Astrocyte (in vitro differentiated cells and primary cell): ENCODE data around the gene JAKMIP1.

ENCODE experiments used
- EZH2 ChIP-seq: IDR thresholded peaks from 2 replicates; pipeline ENCODE4 v1.6.1; 2012; ENCODE audit warnings: mild to moderate bottlenecking, low read length, inconsistent platforms; ENCODE audit not compliant: insufficient read depth
- TF ChIP-seq, protein P1 (sequence below): IDR thresholded peaks from 2 replicates; pipeline ENCODE4 v1.5.1; 2011; ENCODE audit warnings: low read depth, mild to moderate bottlenecking, inconsistent platforms, low read length, moderate library complexity; ENCODE audit not compliant: insufficient read depth

DNA sequence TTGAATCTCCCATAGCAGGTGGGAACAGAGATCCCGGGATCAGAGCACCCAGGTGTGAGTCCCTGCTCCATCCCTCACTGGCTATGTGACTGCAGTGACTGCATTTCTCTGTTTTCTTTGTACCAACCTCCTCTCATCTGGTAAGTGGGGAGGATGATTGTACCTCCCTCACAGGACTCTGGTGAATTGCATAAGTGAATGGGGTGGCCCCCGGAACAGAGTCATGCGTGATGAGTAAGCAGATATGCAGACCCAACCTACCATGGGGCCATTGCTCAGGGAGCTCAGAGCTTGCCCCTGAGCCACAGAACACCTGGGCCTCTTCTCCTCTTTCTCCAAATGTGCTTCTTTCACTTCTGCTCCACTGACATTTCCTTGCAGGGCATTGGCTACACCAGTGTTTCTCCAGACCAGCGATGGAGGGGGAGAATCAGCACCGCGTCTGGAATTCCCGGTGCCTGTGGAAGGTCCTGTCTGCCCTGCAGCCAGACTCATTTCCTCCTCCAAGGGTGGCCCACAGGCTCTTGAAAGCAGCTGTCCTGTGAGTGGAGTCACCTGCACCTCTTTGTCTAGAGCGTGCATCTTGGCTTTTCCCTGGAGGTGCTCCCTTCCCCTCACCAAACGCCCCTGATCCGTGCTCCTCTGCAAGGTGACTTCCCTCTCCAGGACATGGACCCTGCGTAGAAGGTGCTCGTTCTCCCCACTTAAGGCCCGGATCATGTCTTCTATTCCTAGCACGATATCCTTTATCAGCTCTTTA, 212.1 kb downstream of the JAKMIP1 start:
- TF ChIP-seq, protein P1, sequence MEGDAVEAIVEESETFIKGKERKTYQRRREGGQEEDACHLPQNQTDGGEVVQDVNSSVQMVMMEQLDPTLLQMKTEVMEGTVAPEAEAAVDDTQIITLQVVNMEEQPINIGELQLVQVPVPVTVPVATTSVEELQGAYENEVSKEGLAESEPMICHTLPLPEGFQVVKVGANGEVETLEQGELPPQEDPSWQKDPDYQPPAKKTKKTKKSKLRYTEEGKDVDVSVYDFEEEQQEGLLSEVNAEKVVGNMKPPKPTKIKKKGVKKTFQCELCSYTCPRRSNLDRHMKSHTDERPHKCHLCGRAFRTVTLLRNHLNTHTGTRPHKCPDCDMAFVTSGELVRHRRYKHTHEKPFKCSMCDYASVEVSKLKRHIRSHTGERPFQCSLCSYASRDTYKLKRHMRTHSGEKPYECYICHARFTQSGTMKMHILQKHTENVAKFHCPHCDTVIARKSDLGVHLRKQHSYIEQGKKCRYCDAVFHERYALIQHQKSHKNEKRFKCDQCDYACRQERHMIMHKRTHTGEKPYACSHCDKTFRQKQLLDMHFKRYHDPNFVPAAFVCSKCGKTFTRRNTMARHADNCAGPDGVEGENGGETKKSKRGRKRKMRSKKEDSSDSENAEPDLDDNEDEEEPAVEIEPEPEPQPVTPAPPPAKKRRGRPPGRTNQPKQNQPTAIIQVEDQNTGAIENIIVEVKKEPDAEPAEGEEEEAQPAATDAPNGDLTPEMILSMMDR = no peak
- TF ChIP-seq EZH2 = no peak
